Spleen (tissue), 7 donors: ENCODE measurements around the gene SLC8A1.

Source experiments
- POLR2A ChIP-seq, 3 donors: fragments of 450-650 bp; IDR thresholded peaks; one replicate each; pipeline ENCODE4 v1.5.1; 2017; ENCODE audit warnings: antibody characterized with exemption in 3 of 3, mild to moderate bottlenecking in 1 of 3
- TF ChIP-seq, protein P1 (sequence below), 11 experiments: fragments of 200-600 bp in 7 of 11; fragments of 450-650 bp in 4 of 11; sonication (generic) in 4 of 11; IDR thresholded peaks in 8 of 11; conservative IDR thresholded peaks in 3 of 11; 1 replicate in 7 of 11; 2 replicates in 4 of 11; pipeline versions ENCODE4 v1.4.0 to v1.8.0; 2016 to 2021; ENCODE audit warnings: antibody characterized with exemption in 11 of 11, inconsistent platforms in 4 of 11, mild to moderate bottlenecking in 1 of 11
- donor health status: DM: no; HTN: no; CAD: no; lungs with moderate emphysema.
- donor health status: DM: no; HTN: no; CAD: no.
- donor health status: DM: no; HTN: no; CAD: no.

DNA sequence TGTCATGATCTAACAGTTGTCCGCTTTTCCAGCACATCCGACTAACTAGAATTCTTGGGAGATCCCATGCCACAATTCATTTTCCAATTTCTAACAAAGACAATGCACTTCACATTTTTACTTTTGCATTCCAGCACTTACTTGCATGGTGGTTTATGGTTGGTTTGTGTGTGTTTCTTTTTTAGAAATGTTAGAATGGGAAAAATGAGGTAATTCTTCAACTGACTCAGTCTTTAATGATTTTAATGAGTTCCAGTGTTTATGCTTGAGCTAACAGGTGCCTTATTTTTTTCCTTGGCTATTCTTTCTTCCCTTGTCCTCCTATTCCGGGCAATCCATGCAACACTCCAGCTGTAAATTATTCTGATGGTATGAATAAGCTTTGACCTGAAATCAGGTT lies 46.4 kb downstream of the SLC8A1 start:
- TF ChIP-seq, protein P1, sequence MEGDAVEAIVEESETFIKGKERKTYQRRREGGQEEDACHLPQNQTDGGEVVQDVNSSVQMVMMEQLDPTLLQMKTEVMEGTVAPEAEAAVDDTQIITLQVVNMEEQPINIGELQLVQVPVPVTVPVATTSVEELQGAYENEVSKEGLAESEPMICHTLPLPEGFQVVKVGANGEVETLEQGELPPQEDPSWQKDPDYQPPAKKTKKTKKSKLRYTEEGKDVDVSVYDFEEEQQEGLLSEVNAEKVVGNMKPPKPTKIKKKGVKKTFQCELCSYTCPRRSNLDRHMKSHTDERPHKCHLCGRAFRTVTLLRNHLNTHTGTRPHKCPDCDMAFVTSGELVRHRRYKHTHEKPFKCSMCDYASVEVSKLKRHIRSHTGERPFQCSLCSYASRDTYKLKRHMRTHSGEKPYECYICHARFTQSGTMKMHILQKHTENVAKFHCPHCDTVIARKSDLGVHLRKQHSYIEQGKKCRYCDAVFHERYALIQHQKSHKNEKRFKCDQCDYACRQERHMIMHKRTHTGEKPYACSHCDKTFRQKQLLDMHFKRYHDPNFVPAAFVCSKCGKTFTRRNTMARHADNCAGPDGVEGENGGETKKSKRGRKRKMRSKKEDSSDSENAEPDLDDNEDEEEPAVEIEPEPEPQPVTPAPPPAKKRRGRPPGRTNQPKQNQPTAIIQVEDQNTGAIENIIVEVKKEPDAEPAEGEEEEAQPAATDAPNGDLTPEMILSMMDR (IDR thresholded peaks at IDR 0.05 in 8 of 11, conservative IDR thresholded peaks at IDR 0.05 in 3 of 11) = no peak
- TF ChIP-seq POLR2A (IDR thresholded peaks at IDR 0.05) = no peak
